ENCODE measurements around the gene HPSE2.
"Not testable (repeated sequence)": the region's sequence is repeated elsewhere in the genome, so short reads cannot be mapped to it uniquely, and the experiment has no call there.

Gene HPSE2

DNA sequence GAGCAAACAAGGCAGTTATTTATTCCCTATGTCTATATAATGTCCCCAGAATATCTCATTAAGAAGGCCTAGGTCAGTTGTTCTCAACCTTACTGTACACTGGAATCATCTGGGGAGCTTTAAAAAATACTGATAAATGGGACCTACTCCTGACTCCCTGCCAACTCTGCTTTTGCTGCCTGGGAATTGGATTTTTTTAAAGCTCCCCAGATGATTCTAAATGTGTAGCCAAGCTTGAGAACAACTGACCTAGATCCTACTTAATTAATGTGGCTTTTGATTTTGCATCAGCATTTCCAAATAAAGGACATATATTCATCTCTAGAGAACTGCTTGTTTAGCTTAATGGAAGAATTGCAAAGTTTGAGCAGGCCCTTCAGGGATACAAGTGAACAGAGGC, 697.2 kb downstream of the HPSE2 start:
- no peak for DNase-seq

DNA sequence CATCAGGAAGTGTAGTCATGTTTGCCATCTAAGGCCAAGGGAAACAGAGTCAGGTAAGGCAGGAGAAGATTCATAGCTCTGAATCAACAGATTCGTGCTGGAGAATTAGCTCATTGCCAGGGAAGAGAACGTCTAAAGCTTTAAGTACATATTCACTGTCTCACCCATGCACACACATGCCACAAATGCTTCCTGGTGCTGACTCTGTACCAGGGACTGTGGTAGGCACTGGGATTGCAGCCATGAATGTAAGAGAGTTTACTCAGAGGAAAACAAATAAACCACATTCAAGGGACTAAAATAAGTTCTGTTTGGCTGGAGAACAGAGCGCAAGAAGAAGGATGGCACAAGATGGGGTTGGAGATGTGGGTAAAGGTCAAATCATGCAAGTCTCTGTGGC, 699.1 kb downstream of the HPSE2 start:
- no peak for DNase-seq

DNA sequence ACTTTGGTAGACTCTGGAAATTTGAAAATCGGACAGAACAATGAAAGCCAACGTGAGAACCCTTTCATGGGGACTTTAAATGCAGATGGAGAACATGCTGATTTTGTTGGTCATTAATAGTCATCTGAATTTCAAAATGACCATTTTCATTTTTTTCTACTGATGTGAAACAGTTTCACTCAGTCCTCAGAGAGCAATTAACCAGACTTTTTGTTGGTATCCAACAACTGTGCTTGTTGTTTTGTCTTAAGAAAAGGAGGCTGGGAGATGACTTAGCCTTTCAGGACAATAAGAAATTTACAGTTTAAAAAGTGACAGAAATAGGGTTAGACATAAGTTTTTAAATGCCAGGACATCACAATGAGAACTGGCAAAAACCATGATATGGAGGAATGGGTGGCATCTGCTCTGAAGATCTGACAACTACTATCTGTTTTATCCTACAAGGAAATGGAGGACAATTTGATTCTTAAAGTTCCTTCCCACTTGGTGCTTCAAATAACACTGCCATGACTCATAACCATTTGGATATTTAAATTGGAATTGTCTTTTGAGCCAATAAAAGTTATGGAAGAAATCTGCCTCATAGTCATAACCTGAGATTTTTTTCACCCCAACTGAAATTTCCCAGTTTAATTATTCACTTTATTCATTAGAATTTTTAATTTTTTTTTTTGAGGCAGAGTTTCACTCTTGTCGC, 701.8 kb downstream of the HPSE2 start:
- no peak for DNase-seq

DNA sequence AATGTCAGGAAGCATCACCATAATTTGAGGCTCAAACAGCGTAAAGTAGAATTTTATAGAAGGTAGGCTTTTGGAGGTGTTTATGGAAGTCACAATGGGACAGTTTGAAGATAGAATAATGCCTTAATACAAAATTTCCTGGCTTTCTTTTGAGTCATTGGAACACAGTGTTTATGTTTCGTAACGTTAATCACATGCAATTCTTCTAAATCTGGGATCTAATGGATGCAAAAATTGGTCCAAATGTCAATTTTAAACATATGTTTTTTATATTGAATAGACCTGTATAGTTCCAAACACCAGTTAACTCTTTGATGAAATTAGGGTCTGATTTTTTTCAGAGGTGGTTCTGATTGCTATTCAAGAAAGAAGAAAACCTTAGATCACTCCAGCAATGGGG, 702.4 kb downstream of the HPSE2 start:
- DNase-seq: no peak

GRCh38 chr10:98528805-98529183, 706.9 kb downstream of the HPSE2 start:
- DNase-seq: no peak

- no peak for DNase-seq
Measured at GRCh38 chr10:98528166-98528804, 707.4 kb downstream of the HPSE2 start.

GRCh38 chr10:98525969-98526368, 709.7 kb downstream of the HPSE2 start:
- no peak for DNase-seq

- DNase-seq: no peak
Measured at GRCh38 chr10:98524124-98524523, 711.5 kb downstream of the HPSE2 start.

DNA sequence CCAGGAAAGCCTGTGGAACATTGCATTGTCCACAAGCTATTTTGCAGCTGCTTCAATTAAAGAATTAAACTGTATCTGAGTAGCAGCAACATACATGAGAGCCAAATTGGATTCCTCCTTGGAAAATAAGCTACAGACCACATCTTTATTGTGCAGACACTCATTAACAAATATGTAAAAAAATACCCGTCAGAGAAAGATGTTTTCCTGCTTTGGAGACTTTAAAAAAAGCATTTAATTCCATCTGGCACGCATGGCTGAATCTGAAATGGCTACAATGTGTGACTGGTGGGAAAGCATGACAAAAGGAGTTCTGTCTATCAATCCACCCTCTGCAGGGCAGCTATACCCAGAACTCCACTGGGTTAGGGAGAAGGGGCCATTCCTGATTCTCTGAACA, 715.8 kb downstream of the HPSE2 start:
- no peak for DNase-seq

DNA sequence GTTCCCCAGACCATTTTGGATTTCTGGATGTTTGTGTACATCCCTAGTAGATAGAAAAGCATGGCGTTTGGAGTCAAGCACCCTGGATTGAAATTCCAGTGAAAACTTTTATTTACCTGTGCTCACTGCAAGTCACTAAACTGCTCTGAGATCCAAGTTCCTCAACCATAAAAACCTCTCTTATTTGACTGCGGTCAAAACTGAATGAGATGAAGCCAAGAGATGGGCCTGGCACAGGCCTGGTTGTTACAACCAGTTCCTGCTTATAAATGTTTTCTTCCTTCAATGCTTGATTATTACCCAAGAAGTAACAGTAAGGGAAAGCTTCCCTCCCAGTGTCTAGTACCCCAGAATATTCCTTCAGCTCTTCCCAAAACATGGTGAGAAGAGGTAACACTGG, 718.0 kb downstream of the HPSE2 start:
- no peak for DNase-seq

- no peak for DNase-seq
Measured at GRCh38 chr10:98516352-98516751, 719.3 kb downstream of the HPSE2 start.

GRCh38 chr10:98513704-98514103, 721.9 kb downstream of the HPSE2 start:
- DNase-seq: no peak

DNA sequence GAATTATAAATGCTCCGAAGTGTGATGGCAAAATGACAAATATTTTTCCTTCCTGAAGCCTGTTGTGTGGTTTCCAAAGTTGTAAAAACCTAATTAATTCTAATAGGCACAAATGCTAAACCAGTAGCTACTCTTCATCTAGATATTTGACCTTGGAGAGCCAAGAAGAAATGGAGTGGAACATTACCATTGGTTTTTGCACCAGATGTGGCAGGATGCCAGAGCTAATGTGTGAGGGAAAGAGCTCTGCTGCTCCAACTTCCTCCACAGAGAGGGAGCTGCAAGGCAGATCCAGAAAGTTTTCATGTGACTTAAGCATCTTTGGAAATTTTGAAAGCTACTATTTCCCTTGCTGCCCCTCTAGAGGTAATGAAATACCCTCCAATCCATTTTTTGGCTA, 723.8 kb downstream of the HPSE2 start:
- DNase-seq: no peak

DNA sequence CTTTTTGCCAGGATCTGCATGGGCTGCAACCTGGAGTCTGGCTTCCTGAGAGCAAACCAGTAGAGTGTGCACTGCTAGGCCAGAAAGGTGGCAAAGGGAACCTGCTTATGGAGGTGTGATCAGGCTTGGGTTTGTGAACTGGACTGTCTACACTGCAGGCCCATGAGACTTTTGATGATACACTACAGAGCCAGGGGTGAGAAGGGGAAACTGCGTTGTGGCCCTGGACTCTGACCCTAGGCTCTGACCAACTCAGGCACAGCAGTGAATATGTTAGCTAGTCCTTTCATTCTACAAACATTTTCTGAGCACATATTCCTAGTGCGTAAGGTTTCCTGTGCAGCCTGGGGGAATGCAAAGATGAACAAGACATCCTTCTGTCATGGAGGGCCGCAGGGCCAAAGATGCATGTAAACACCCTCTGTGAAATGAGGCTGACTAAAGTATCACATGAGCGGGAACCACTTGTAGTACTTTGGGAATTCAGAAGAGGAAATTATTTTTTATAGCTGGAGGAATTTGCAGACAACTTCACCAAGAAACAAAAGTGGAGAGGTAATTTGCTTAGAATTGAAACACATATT, 725.1 kb downstream of the HPSE2 start:
- DNase-seq: no peak

- DNase-seq: no peak
Measured at GRCh38 chr10:98509745-98510144, 725.9 kb downstream of the HPSE2 start.

DNA sequence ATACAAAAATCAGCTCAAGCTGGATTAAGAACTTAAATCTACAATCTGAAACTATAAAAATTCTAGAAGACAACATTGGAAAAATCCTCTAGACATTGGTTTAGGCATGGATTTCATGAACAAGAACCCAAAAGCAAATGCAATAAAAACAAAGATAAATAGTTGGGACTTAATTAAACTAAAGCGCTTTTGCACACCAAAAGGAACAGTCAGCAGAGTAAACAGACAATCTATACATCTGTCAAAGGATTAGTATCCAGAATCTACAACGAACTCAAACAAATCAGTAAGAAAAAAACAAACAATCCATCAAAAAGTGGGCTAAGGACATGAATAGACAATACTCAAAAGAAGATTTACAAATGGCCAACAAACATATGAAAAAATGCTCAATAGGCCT, 733.1 kb downstream of the HPSE2 start:
- not testable (repeated sequence) for DNase-seq

DNA sequence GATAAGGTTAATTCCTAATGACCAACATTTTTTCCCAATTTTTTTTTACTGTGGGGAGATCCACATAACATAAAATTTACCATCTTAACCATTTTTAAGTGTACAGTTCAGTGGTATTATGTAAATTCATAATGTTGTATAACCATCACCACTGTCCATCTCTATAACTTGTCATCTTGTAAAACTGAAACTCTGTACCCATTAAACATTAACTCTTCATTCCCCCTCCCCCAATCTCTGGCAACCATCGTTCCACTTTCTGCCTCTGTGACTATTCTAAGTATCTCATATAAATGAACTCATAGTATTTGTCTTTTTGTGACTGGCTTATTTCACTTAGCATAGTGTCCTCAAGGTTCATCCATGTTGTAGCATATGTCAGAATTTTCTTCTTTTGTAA, 742.9 kb downstream of the HPSE2 start:
- DNase-seq: no peak

- no peak for DNase-seq
Measured at GRCh38 chr10:98489561-98490481, 745.8 kb downstream of the HPSE2 start.

DNA sequence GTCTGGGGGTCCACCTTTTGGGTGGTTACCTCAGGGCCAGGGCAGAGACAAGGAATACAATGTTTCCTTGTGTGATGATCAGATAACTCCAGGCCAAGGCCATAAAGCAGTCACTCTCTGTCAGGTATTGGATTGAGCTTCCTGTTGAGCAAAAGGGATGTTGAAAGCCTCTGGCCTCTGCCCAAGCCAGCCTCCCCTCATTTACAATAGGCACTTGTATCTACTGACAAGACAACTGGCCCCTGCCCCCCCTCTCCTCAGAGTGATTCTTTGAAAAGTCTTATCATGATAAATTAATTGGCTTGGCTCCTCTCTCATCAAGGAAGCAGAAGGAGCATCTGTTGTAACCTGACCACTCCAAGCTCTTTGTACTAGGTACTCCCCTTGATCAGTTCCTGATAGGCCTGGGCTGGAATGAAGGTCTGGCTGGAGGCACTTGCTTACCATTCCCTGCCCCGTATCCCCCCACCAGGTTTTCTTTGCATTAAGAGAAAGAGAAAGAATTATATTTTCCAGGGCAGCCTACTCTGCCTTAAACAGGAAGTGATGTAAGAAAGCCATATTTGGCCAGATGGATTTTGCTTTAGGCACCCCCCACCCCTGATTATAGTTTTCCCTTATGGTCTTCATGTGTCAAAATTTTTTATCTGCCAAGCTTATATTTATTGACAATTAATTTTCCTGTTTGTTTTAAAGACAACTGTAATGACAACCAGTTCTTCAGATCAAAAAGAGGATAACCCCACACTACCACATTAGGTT, 746.8 kb downstream of the HPSE2 start:
- DNase-seq: no peak

DNA sequence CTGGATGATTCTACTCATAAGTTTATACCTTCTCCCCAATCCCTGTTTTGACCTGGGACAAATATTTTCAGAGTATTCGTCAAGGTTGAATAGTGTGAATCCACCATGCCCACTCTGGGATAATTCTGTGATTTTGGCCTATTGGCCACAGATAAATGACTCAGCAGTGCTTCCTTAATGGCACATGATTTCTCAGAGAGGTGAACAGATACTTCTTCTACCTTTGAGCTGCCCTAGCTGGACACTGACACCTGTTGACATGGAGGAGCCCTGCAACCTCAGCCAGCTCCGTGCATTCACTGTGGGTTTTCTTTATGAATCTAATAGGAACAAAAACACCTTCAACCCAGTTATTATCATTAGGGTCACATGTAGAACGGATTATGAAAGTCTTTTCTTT, 748.0 kb downstream of the HPSE2 start:
- DNase-seq: no peak

- no peak for DNase-seq
Measured at GRCh38 chr10:98486421-98486820, 749.2 kb downstream of the HPSE2 start.

DNA sequence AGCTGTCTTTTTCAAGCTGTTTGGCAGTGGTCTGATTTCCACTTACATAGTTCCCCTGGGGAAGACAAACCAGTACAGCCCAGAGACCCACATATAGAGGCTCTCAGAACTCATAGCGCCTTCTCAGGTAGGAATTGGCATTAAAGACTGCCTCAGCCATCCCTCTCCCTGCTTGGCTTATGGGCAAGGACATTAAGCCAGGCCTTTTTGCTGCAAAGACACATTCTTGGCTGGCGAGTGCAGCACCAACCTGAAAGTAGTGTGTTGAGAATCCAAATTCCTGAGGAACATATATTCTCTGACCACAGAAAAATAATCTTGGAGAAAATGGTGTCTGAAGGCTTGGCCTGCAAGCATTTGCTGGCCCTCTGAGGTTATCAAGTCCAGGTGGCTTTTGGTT, 749.7 kb downstream of the HPSE2 start:
- no peak for DNase-seq

GRCh38 chr10:98483658-98484057, 752.0 kb downstream of the HPSE2 start:
- no peak for DNase-seq

All from stimulated activated naive CD4-positive, alpha-beta T cell (primary cell).